ENCODE results near the gene SCAND1. TPM values are rescaled to one million over a fixed set of nuclear protein-coding genes. Genes with fewer than 3 reads are reported as not detected.

SCAND1 gene
- total RNA-seq, 4 donors from 2014 or later, result 18.8 to 71.2 (median 55.0) TPM

- Histone ChIP-seq H3K27me3 (no peaks in the 10 kb centered on the region), H3K36me3 (no peaks in the 10 kb centered on the region), H3K9me3 (no peaks in the 10 kb centered on the region), H3K4me3 (no peak overlapping the region), H3K27ac (no peak overlapping the region), H3K4me1 (peaks cover 11 to 13% of the 10 kb centered on the region in 2 donors)
- DNase-seq, result no peak
- TF ChIP-seq POLR2A (IDR thresholded peaks at IDR 0.05) (no peak), CTCF (IDR thresholded peaks at IDR 0.05) (no peak)
- intact Hi-C loops (cut with DNase I; ENCODE audit: low total_unique reads), result no loop called here
These were observed 4.2 kb downstream of the SCAND1 start for GRCh38 chr20:35950093-35950492.

- peaks cover 8 to 9% of the 10 kb centered on the region in 2 donors for H3K4me1 ChIP-seq
- no peaks in the 10 kb centered on the region for H3K36me3 ChIP-seq
- H3K9me3 ChIP-seq, result no peaks in the 10 kb centered on the region
- no peaks in the 10 kb centered on the region for H3K27me3 ChIP-seq
- intact Hi-C loops (cut with DNase I; ENCODE audit: low total_unique reads), result no loop called here
- H3K4me3 ChIP-seq, result no peak overlapping the region
- H3K27ac ChIP-seq, result no peak overlapping the region
- DNase-seq, result no peak
- TF ChIP-seq POLR2A (IDR thresholded peaks at IDR 0.05), result no peak
- no peak for TF ChIP-seq CTCF (IDR thresholded peaks at IDR 0.05)
These were observed 6.4 kb downstream of the SCAND1 start for GRCh38 chr20:35947907-35948306.

GRCh38 chr20:35947489-35947888 is 6.8 kb downstream of the SCAND1 start:
- no peak for DNase-seq
- Histone ChIP-seq H3K27ac (no peak overlapping the region), H3K4me3 (no peak overlapping the region), H3K9me3 (no peaks in the 10 kb centered on the region), H3K4me1 (peaks cover 3 to 5% of the 10 kb centered on the region in 2 donors), H3K27me3 (no peaks in the 10 kb centered on the region), H3K36me3 (no peaks in the 10 kb centered on the region)
- TF ChIP-seq CTCF (IDR thresholded peaks at IDR 0.05) (no peak), POLR2A (IDR thresholded peaks at IDR 0.05) (no peak)
- intact Hi-C loops (cut with DNase I; ENCODE audit: low total_unique reads), result no loop called here

- no peaks in the 10 kb centered on the region for H3K36me3 ChIP-seq
- no peak for DNase-seq
- H3K4me1 ChIP-seq, result no peaks in the 10 kb centered on the region
- H3K9me3 ChIP-seq, result no peaks in the 10 kb centered on the region
- no peak overlapping the region for H3K4me3 ChIP-seq
- H3K27ac ChIP-seq, result no peak overlapping the region
- TF ChIP-seq CTCF (IDR thresholded peaks at IDR 0.05) (no peak), POLR2A (IDR thresholded peaks at IDR 0.05) (no peak)
- intact Hi-C loops (cut with DNase I; ENCODE audit: low total_unique reads), result no loop called here
- no peaks in the 10 kb centered on the region for H3K27me3 ChIP-seq
These were observed 12.1 kb downstream of the SCAND1 start for GRCh38 chr20:35942243-35942642.

- H3K36me3 ChIP-seq, result no peaks in the 10 kb centered on the region
- intact Hi-C loops (cut with DNase I; ENCODE audit: low total_unique reads), result no loop called here
- no peak for DNase-seq
These were observed 12.7 kb downstream of the SCAND1 start for GRCh38 chr20:35941620-35942019.

More at GRCh38 chr20:35941620-35942019, 12.7 kb downstream of the SCAND1 start:
- TF ChIP-seq CTCF (IDR thresholded peaks at IDR 0.05) (no peak), POLR2A (IDR thresholded peaks at IDR 0.05) (no peak)
- H3K4me1 ChIP-seq, result no peaks in the 10 kb centered on the region
- H3K27ac ChIP-seq, result no peak overlapping the region
- no peaks in the 10 kb centered on the region for H3K9me3 ChIP-seq
- no peaks in the 10 kb centered on the region for H3K27me3 ChIP-seq
- H3K4me3 ChIP-seq, result no peak overlapping the region

Data from uterus (tissue), 4 donors.